Transverse colon (tissue), 4 donors: ENCODE results near the gene ATXN10.

Experiments
- CTCF ChIP-seq, 5 experiments: fragments of 200-600 bp in 3 of 5; fragments of 450-650 bp in 2 of 5; sonication (generic) in 3 of 5; IDR thresholded peaks; 1 replicate in 2 of 5; 2 replicates in 3 of 5; pipeline ENCODE4 v1.5.1; 2016 to 2017; ENCODE audit warnings: antibody characterized with exemption in 5 of 5, inconsistent platforms in 3 of 5, mild to moderate bottlenecking in 2 of 5, moderate library complexity in 1 of 5
- EP300 ChIP-seq: sonication (generic); formaldehyde crosslinking; IDR thresholded peaks from one replicate; pipeline ENCODE4 v1.6.1; 2017; ENCODE audit warnings: antibody characterized with exemption, low read depth
- POLR2A ChIP-seq: fragments of 450-650 bp; IDR thresholded peaks from one replicate; pipeline ENCODE4 v1.6.1; 2016; ENCODE audit warnings: antibody characterized with exemption, mild to moderate bottlenecking, moderate library complexity
- POLR2AphosphoS5 ChIP-seq, 3 donors: sonication (generic); formaldehyde crosslinking; IDR thresholded peaks; one replicate each; pipeline ENCODE4 v1.6.1; 2016; ENCODE audit warnings: antibody characterized with exemption in 3 of 3

GRCh38 chr22:45726081-45726480, 54.4 kb downstream of the ATXN10 start:
- no peak for TF ChIP-seq POLR2AphosphoS5 (IDR thresholded peaks at IDR 0.05)
- no peak for TF ChIP-seq CTCF (IDR thresholded peaks at IDR 0.05)
- no peak for TF ChIP-seq POLR2A
- no peak for TF ChIP-seq EP300
